ENCODE measurements around the gene PRDX1.

Gene PRDX1

DNA sequence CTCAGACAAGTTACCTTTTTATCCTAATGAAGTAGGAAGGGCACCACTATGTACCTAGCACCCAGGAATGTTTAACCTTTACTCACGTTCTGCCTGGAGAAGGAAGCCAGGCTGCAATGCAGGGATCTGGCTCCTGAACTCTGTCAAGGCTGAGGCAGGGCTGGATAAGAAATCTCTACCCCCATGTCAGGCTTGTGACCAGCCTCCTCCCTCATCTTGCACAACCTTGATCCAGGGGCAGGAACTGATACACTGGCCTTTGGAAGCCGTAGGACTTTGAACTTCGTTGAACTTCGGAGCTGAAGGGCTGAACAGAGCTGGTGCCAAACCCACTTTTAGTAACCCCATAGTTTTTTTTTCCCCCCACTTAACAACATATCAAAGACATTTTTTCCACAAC lies 20.9 kb upstream of the PRDX1 start:
- TF ChIP-seq, protein P1, sequence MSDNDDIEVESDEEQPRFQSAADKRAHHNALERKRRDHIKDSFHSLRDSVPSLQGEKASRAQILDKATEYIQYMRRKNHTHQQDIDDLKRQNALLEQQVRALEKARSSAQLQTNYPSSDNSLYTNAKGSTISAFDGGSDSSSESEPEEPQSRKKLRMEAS (IDR thresholded peaks at IDR 0.05; ENCODE audit: low read depth, low read length): no peak
- TF ChIP-seq CTCF (IDR thresholded peaks at IDR 0.05; ENCODE audit: low read depth, low read length) (no peak), MYC (IDR thresholded peaks at IDR 0.05; ENCODE audit: low read depth, low read length) (no peak), POLR2A (IDR thresholded peaks at IDR 0.05; ENCODE audit: extremely low read depth, insufficient read length) (no peak)
- no peak for DNase-seq (ENCODE audit: low read depth)
- H3K4me3 ChIP-seq (ENCODE audit: low read depth, low read length): no peak overlapping the region

- H3K4me3 ChIP-seq (ENCODE audit: low read depth, low read length): no peak overlapping the region
- TF ChIP-seq POLR2A (IDR thresholded peaks at IDR 0.05; ENCODE audit: extremely low read depth, insufficient read length): no peak
- TF ChIP-seq MYC (IDR thresholded peaks at IDR 0.05; ENCODE audit: low read depth, low read length): no peak
- no peak for TF ChIP-seq CTCF (IDR thresholded peaks at IDR 0.05; ENCODE audit: low read depth, low read length)
- TF ChIP-seq, protein P1 (IDR thresholded peaks at IDR 0.05; ENCODE audit: low read depth, low read length): no peak
- no peak for DNase-seq (ENCODE audit: low read depth)
Observed at GRCh38 chr1:45541193-45541592, 19.5 kb upstream of the PRDX1 start.

DNA sequence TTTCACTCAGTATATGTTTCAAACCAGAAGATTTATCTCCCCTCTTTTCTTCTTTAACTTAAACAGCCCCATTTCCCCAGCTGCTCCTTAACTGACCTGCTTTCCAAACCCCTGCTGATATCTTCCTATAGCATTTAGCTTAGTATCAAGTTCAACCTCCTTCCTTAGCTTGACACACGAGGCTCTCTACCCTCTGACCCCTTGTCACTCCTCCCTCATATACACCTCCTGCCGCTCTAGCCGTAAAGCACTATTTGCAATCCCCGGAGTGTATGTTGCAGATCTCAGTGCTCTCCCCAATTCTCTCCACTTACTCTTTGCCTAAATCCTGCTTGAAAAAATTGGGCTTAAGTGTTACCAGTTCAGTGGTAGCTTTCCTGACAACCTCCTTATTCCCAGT lies 15.2 kb upstream of the PRDX1 start:
- H3K4me3 ChIP-seq (ENCODE audit: low read depth, low read length): no peak overlapping the region
- TF ChIP-seq MYC (IDR thresholded peaks at IDR 0.05; ENCODE audit: low read depth, low read length) (no peak), POLR2A (IDR thresholded peaks at IDR 0.05; ENCODE audit: extremely low read depth, insufficient read length) (no peak), CTCF (IDR thresholded peaks at IDR 0.05; ENCODE audit: low read depth, low read length) (no peak)
- TF ChIP-seq, protein P1 (IDR thresholded peaks at IDR 0.05; ENCODE audit: low read depth, low read length): no peak
- no peak for DNase-seq (ENCODE audit: low read depth)

GRCh38 chr1:45535988-45536766 lies 14.5 kb upstream of the PRDX1 start:
- no peak for TF ChIP-seq POLR2A (IDR thresholded peaks at IDR 0.05; ENCODE audit: extremely low read depth, insufficient read length)
- TF ChIP-seq, protein P1 (IDR thresholded peaks at IDR 0.05; ENCODE audit: low read depth, low read length): no peak
- TF ChIP-seq CTCF (IDR thresholded peaks at IDR 0.05; ENCODE audit: low read depth, low read length): no peak
- TF ChIP-seq MYC (IDR thresholded peaks at IDR 0.05; ENCODE audit: low read depth, low read length): no peak
- no peak for DNase-seq (ENCODE audit: low read depth)

GRCh38 chr1:45531873-45532272 lies 10.2 kb upstream of the PRDX1 start:
- H3K4me3 ChIP-seq (ENCODE audit: low read depth, low read length): no peak overlapping the region
- no peak for TF ChIP-seq MYC (IDR thresholded peaks at IDR 0.05; ENCODE audit: low read depth, low read length)
- no peak for TF ChIP-seq POLR2A (IDR thresholded peaks at IDR 0.05; ENCODE audit: extremely low read depth, insufficient read length)
- TF ChIP-seq CTCF (IDR thresholded peaks at IDR 0.05; ENCODE audit: low read depth, low read length): no peak
- TF ChIP-seq, protein P1 (IDR thresholded peaks at IDR 0.05; ENCODE audit: low read depth, low read length): no peak
- no peak for DNase-seq (ENCODE audit: low read depth)

More at GRCh38 chr1:45535988-45536766, 14.5 kb upstream of the PRDX1 start:
- no peak overlapping the region for H3K4me3 ChIP-seq (ENCODE audit: low read depth, low read length)
